ENCODE measurements around the gene FBXO44.
"Not testable (repeated sequence)": the region's sequence is repeated elsewhere in the genome, so short reads cannot be mapped to it uniquely, and the experiment has no call there.

GRCh38 chr1:11609378-11609777 is 45.3 kb upstream of the FBXO44 start:
- not testable (repeated sequence) for TF ChIP-seq POLR2A, POLR2AphosphoS5 (IDR thresholded peaks at IDR 0.05)
